ENCODE measurements around the gene HIGD1B.
A peak's percentile ranks its signal among the peaks of the same experiment; 100 is the strongest.

Gene HIGD1B

GRCh38 chr17:44878627-44879221, 31.0 kb downstream of the HIGD1B start:
- no peak for DNase-seq (ENCODE audit: low read depth in 2 of 2)

GRCh38 chr17:44879376-44879775, 31.7 kb downstream of the HIGD1B start:
- DNase-seq (ENCODE audit: low read depth in 2 of 2): no peak

GRCh38 chr17:44880062-44880461, 32.4 kb downstream of the HIGD1B start:
- no peak for DNase-seq (ENCODE audit: low read depth in 2 of 2)

- DNase-seq (ENCODE audit: low read depth in 2 of 2): no peak
Measured at GRCh38 chr17:44881145-44881544, 33.5 kb downstream of the HIGD1B start.

GRCh38 chr17:44884941-44885340, 37.3 kb downstream of the HIGD1B start:
- no peak for DNase-seq (ENCODE audit: low read depth in 2 of 2)

- no peak for DNase-seq (ENCODE audit: low read depth in 2 of 2)
Measured at GRCh38 chr17:44887016-44887415, 39.3 kb downstream of the HIGD1B start.

GRCh38 chr17:44887971-44888954, 40.6 kb downstream of the HIGD1B start:
- DNase-seq (ENCODE audit: low read depth in 2 of 2): no peak

- no peak for DNase-seq (ENCODE audit: low read depth in 2 of 2)
Measured at GRCh38 chr17:44889003-44889402, 41.3 kb downstream of the HIGD1B start.

- DNase-seq (ENCODE audit: low read depth in 2 of 2): no peak
Measured at GRCh38 chr17:44892250-44892649, 44.6 kb downstream of the HIGD1B start.

GRCh38 chr17:44894642-44895041, 47.0 kb downstream of the HIGD1B start:
- DNase-seq (ENCODE audit: low read depth in 2 of 2): no peak

- DNase-seq (ENCODE audit: low read depth in 2 of 2): no peak
Measured at GRCh38 chr17:44898768-44899073, 51.0 kb downstream of the HIGD1B start.

GRCh38 chr17:44899074-44899782, 51.5 kb downstream of the HIGD1B start, which contains the start of gene EFTUD2:
Gene EFTUD2, minus strand, starts transcription at chr17:44899445. Its CDS starts 4,924 bp downstream, at chr17:44894521.
- DNase-seq (ENCODE audit: low read depth in 2 of 2): peak; percentile 82 to 86
